Activated CD8-positive, alpha-beta memory T cell treated with anti-CD3 and anti-CD28 coated beads for 36 hours (primary cell): ENCODE measurements around the gene BTBD19. TPM values are rescaled to one million over a fixed set of nuclear protein-coding genes. Genes with fewer than 3 reads are reported as not detected.
"Not testable (repeated sequence)": the region's sequence is repeated elsewhere in the genome, so short reads cannot be mapped to it uniquely, and the experiment has no call there.

ENCODE experiments used
- CTCF ChIA-PET: fragments of 350-600 bp; sonication (Branson Sonifier 250); formaldehyde crosslinking; loops from one replicate; lab custom pipeline; 2021; ENCODE audit warnings: antibody characterized with exemption; lab: Charles Lee
- POLR2A ChIA-PET: fragments of 350-600 bp; sonication (Branson Sonifier 250); formaldehyde crosslinking; loops from one replicate; lab custom pipeline; 2021; ENCODE audit warnings: antibody characterized with exemption; lab: Charles Lee
- total RNA-seq, 2 experiments: library from RNA; stranded (reverse); gene quantifications; one replicate each; pipeline ENCODE4 v1.2.3, GENCODE V29; 2021

The BTBD19 gene
- total RNA-seq, 2 experiments from 2014 or later, result 8.2 to 9.6 TPM

- ChIA-PET POLR2A (interaction anchor here (1.1 kb wide), 1 partner anchor 11 kb away, joined by 3 read pairs; no protein-coding TSS in a partner anchor), CTCF (interaction anchor here (0.8 kb wide), 1 partner anchor 181 kb away, joined by 3 read pairs; no protein-coding TSS in a partner anchor)
These were observed 21.4 kb downstream of the BTBD19 start for GRCh38 chr1:44829506-44830384.

- CTCF ChIA-PET, result interaction anchor here (0.6 kb wide), 1 partner anchor 10 kb away, joined by 3 read pairs; no protein-coding TSS in a partner anchor
- POLR2A ChIA-PET, result interaction anchor here (1.3 kb wide), 1 partner anchor 11 kb away, joined by 5 read pairs; no protein-coding TSS in a partner anchor
These were observed 22.6 kb downstream of the BTBD19 start for GRCh38 chr1:44830900-44831304.

- CTCF ChIA-PET, result interaction anchor here (0.6 kb wide), 2 partner anchors 11 to 290 kb away, joined by 3 read pairs; no protein-coding TSS in a partner anchor
- POLR2A ChIA-PET, result interaction anchor here (1.3 kb wide), 1 partner anchor 11 kb away, joined by 5 read pairs; no protein-coding TSS in a partner anchor
These were observed 23.2 kb downstream of the BTBD19 start for GRCh38 chr1:44831516-44831915.

- ChIA-PET CTCF (interaction anchor here (0.6 to 1.4 kb wide), 2 partner anchors 40 to 289 kb away, joined by 3 to 4 read pairs; no protein-coding TSS in a partner anchor), POLR2A (no interaction called here)
These were observed 23.9 kb downstream of the BTBD19 start for GRCh38 chr1:44832056-44832705.

- CTCF ChIA-PET, result interaction anchor here (1.4 kb wide), 2 partner anchors 10 to 45 kb away, joined by 4 to 7 read pairs; no protein-coding TSS in a partner anchor
- POLR2A ChIA-PET, result no interaction called here
These were observed 26.0 kb downstream of the BTBD19 start for GRCh38 chr1:44834328-44834727.

GRCh38 chr1:44835738-44836675, 27.7 kb downstream of the BTBD19 start:
- ChIA-PET CTCF (interaction anchor here (0.6 to 1.9 kb wide), 10 partner anchors 13 to 489 kb away, joined by 3 to 9 read pairs (median 4); no protein-coding TSS in a partner anchor), POLR2A (interaction anchor here (0.6 kb wide), 1 partner anchor 39 kb away, joined by 3 read pairs; no protein-coding TSS in a partner anchor)

- CTCF ChIA-PET, POLR2A ChIA-PET: not testable (repeated sequence)
These were observed 30.0 kb downstream of the BTBD19 start for GRCh38 chr1:44838294-44838693.

GRCh38 chr1:44839576-44839975, 31.3 kb downstream of the BTBD19 start:
- ChIA-PET POLR2A (no interaction called here), CTCF (no interaction called here)

- POLR2A ChIA-PET, result no interaction called here
- CTCF ChIA-PET, result no interaction called here
These were observed 34.2 kb downstream of the BTBD19 start for GRCh38 chr1:44842486-44842861.

GRCh38 chr1:44842862-44843655, 34.7 kb downstream of the BTBD19 start, which contains the start of gene PTCH2:
Gene PTCH2 (minus strand): TSS chr1:44843253. CDS start chr1:44842932, 321 bp downstream.
- ChIA-PET POLR2A (interaction anchor here (0.6 to 0.7 kb wide), 2 partner anchors 26 to 112 kb away, joined by 3 read pairs; partner anchors contain the start of gene RNU5D-1), CTCF (interaction anchor here (0.7 kb wide), 1 partner anchor 503 kb away, joined by 3 read pairs; no protein-coding TSS in a partner anchor)

GRCh38 chr1:44846985-44847384, 38.7 kb downstream of the BTBD19 start:
- ChIA-PET CTCF (interaction anchor here (1.1 kb wide), 1 partner anchor 21 kb away, joined by 3 read pairs; no protein-coding TSS in a partner anchor), POLR2A (no interaction called here)

GRCh38 chr1:44847845-44848244, 39.5 kb downstream of the BTBD19 start:
- ChIA-PET CTCF (interaction anchor here (1.0 kb wide), 1 partner anchor 55 kb away, joined by 3 read pairs; no protein-coding TSS in a partner anchor), POLR2A (no interaction called here)

GRCh38 chr1:44848456-44849181, 40.3 kb downstream of the BTBD19 start:
- POLR2A ChIA-PET, result no interaction called here

GRCh38 chr1:44849575-44850132, 41.3 kb downstream of the BTBD19 start:
- ChIA-PET POLR2A (no interaction called here), CTCF (no interaction called here)

More at GRCh38 chr1:44848456-44849181, 40.3 kb downstream of the BTBD19 start:
- CTCF ChIA-PET, result interaction anchor here (1.0 kb wide), 1 partner anchor 56 kb away, joined by 3 read pairs; no protein-coding TSS in a partner anchor

- POLR2A ChIA-PET, result no interaction called here
- CTCF ChIA-PET, result no interaction called here
These were observed 43.0 kb downstream of the BTBD19 start for GRCh38 chr1:44851308-44851707.

GRCh38 chr1:44853201-44853600, 44.9 kb downstream of the BTBD19 start:
- ChIA-PET POLR2A (no interaction called here), CTCF (interaction anchor here (0.7 kb wide), 1 partner anchor 465 kb away, joined by 3 read pairs; no protein-coding TSS in a partner anchor)
